OCI-LY3 (cell line): Measurements from ENCODE around the gene EHF.

Experiments
- CTCF ChIP-seq: fragments of 200-600, 300-600 bp; sonication (generic); IDR thresholded peaks from 2 replicates; pipeline ENCODE4 v1.5.1; 2014; ENCODE audit warnings: antibody characterized with exemption, low read length, low read depth
- EZH2phosphoT487 ChIP-seq: fragments of 200-600 bp; shearing (Covaris generic); IDR thresholded peaks from 2 replicates; pipeline ENCODE4 v1.6.1; 2018; ENCODE audit warnings: antibody characterized with exemption, mixed run types, low read depth

DNA sequence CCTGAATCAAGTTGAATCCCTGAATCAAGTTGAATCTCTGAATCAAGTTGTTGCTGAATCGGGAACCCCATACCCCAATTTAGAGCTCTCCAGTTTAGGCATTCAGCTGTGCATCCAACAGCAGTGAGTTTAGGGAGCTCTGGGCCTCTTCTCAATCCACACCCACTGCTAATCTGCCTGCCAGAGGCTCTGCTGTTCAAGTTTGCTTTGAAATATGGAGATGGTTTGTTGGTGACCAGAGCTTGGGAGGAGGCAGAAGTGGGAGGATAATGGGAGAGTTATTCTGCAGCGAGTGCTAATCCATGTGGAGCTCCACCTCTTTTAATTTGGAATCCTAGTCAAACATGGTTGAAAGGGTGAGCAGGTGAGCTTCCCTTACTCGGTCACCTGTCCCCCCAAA, 22.4 kb downstream of the EHF start:
- no peak for TF ChIP-seq CTCF
- TF ChIP-seq EZH2phosphoT487 = no peak
